HCT116 (cell line): Measurements from ENCODE around the gene NCKAP5. TPM values are rescaled to one million over a fixed set of nuclear protein-coding genes. Genes with fewer than 3 reads are reported as not detected.

ENCODE experiments used
- ATAC-seq: fragments of 200-7000 bp; cut with Tn5 transposase; 2 replicates; pipeline ENCODE4 v1.9.1; 2020; ENCODE audit warnings: mild to moderate bottlenecking, moderate library complexity
- BruUV-seq: library from RNA; stranded (reverse); fragments of 400-500 nt; replicated peaks from 2 replicates; lab custom pipeline; 2021; lab: Mats Ljungman, UMichigan
- CTCF ChIA-PET: fragments of 300-600 bp; sonication (Branson Sonifier 250); formaldehyde crosslinking; loops from one replicate; lab custom pipeline; 2021; ENCODE audit warnings: antibody characterized with exemption; lab: Charles Lee
- POLR2A ChIA-PET: fragments of 300-600, 350-600 bp; sonication (Branson Sonifier 250); formaldehyde crosslinking; loops from one replicate; lab custom pipeline; 2021; ENCODE audit warnings: antibody characterized with exemption; lab: Charles Lee
- RAD21 ChIA-PET, 2 experiments: fragments of 300-600 bp; sonication (Branson Sonifier 250); formaldehyde crosslinking; loops; one replicate each; lab custom pipeline; 2023; ENCODE audit warnings: low total read pairs in 2 of 2; ENCODE audit not compliant: uncharacterized antibody in 2 of 2, unreplicated experiment in 2 of 2, low non-redundant PET in 1 of 2; lab: Charles Lee
- DNase-seq: peaks from one replicate; pipeline ENCODE4 v3.0.0-alpha.2; 2010; ENCODE audit warnings: low read depth, low spot score
- H2AFZ ChIP-seq: fragments of 200-600 bp; shearing (Covaris generic), sonication (generic); 2 replicates; pipeline ENCODE4 v1.6.1; 2017; ENCODE audit warnings: low read depth, mixed run types, mixed read lengths, antibody characterized with exemption, low read length; ENCODE audit not compliant: poor library complexity, severe bottlenecking
- H3K27ac ChIP-seq: 2 replicates; pipeline ENCODE4 v1.5.1; 2012; ENCODE audit warnings: low read depth, low read length
- H3K27me3 ChIP-seq: fragments of 200-600 bp; sonication (generic); 2 replicates; pipeline ENCODE4 v1.6.1; 2016; ENCODE audit warnings: mixed run types, low read length, mixed read lengths; ENCODE audit not compliant: insufficient read depth
- H3K36me3 ChIP-seq, 2 experiments: fragments of 200-500 bp in 1 of 2; fragments of 200-600 bp in 1 of 2; sonication (Bioruptor generic) in 1 of 2; sonication (generic) in 1 of 2; 2 replicates each; pipeline versions ENCODE4 v1.5.1 to v1.6.1; 2014 to 2016; ENCODE audit warnings: low read length in 2 of 2, inconsistent platforms in 1 of 2, mixed read lengths in 1 of 2, mixed run types in 1 of 2; ENCODE audit not compliant: insufficient read depth in 2 of 2, control insufficient read depth in 1 of 2
- H3K4me1 ChIP-seq, 2 experiments: fragments of 200-600 bp in 1 of 2; sonication (generic) in 1 of 2; 2 replicates each; pipeline versions ENCODE4 v1.5.1 to v1.6.1; 2012 to 2017; ENCODE audit warnings: low read length in 2 of 2, inconsistent platforms in 1 of 2, mild to moderate bottlenecking in 1 of 2, mixed read lengths in 1 of 2, mixed run types in 1 of 2, moderate library complexity in 1 of 2; ENCODE audit not compliant: insufficient read depth in 2 of 2, control insufficient read depth in 1 of 2
- H3K4me2 ChIP-seq: fragments of 200-600 bp; sonication (generic); 2 replicates; pipeline ENCODE4 v1.6.1; 2017; ENCODE audit warnings: mixed run types, low read length, mixed read lengths
- H3K4me3 ChIP-seq, 2 experiments: fragments of 200-600 bp in 1 of 2; sonication (generic) in 1 of 2; replicated peaks in 1 of 2; 2 replicates each; pipeline ENCODE4 v1.5.1; 2011 to 2016; ENCODE audit warnings: low read length in 2 of 2, control low read depth in 1 of 2, low read depth in 1 of 2, mild to moderate bottlenecking in 1 of 2, mixed read lengths in 1 of 2, mixed run types in 1 of 2
- H3K79me2 ChIP-seq: fragments of 200-600 bp; sonication (generic); 2 replicates; pipeline ENCODE4 v1.6.1; 2017; ENCODE audit warnings: mild to moderate bottlenecking, mixed run types, low read length, moderate library complexity, mixed read lengths; ENCODE audit not compliant: insufficient read depth
- H3K9ac ChIP-seq: fragments of 200-600 bp; sonication (generic); 2 replicates; pipeline ENCODE4 v1.6.1; 2016; ENCODE audit warnings: low read length, mixed read lengths
- H3K9me2 ChIP-seq: fragments of 200-600 bp; sonication (generic), shearing (Covaris generic); 2 replicates; pipeline ENCODE4 v1.6.1; 2017; ENCODE audit warnings: mixed run types, mild to moderate bottlenecking, moderate library complexity; ENCODE audit not compliant: insufficient read depth
- H3K9me3 ChIP-seq, 2 experiments: fragments of 200-500 bp in 1 of 2; fragments of 200-600 bp in 1 of 2; sonication (Bioruptor generic) in 1 of 2; sonication (generic) in 1 of 2; 2 replicates each; pipeline ENCODE4 v1.6.1; 2014 to 2017; ENCODE audit warnings: low read length in 2 of 2, mixed read lengths in 2 of 2, inconsistent platforms in 1 of 2, low read depth in 1 of 2, mild to moderate bottlenecking in 1 of 2, mixed run types in 1 of 2, moderate library complexity in 1 of 2; ENCODE audit not compliant: control insufficient read depth in 1 of 2, insufficient read depth in 1 of 2
- H4K20me1 ChIP-seq: fragments of 200-600 bp; sonication (generic), shearing (Covaris generic); 2 replicates; pipeline ENCODE4 v1.6.1; 2017; ENCODE audit warnings: mixed run types, mild to moderate bottlenecking, moderate library complexity; ENCODE audit not compliant: insufficient read depth
- FOSL1 ChIP-seq: IDR thresholded peaks from 2 replicates; pipeline ENCODE4 v1.6.1; 2012; ENCODE audit warnings: low read depth
- JUND ChIP-seq: IDR thresholded peaks from 2 replicates; pipeline ENCODE4 v1.6.1; 2012
- ZFX ChIP-seq: fragments of 450-650 bp; IDR thresholded peaks from 2 replicates; pipeline ENCODE4 v1.6.1; 2017
- intact Hi-C: fragments of 100-400 bp; cut with micrococcal nuclease; formaldehyde crosslinking; loops from 2 replicates; pipeline ENCODE4 v1.10.0; 2022
- total RNA-seq: library from RNA; stranded (reverse); gene quantifications from one replicate; pipeline ENCODE4 v1.2.1, GENCODE V29; 2021; ENCODE audit not compliant: unreplicated experiment
- TF ChIP-seq, protein P1 (sequence below): IDR thresholded peaks from 2 replicates; pipeline ENCODE4 v1.6.1; 2012

The NCKAP5 gene
- total RNA-seq, 1 experiment from 2014 or later: 0.30 TPM

GRCh38 chr2:133287709-133288108, 280.6 kb downstream of the NCKAP5 start:
- no TSS peak for BruUV-seq
- ChIA-PET POLR2A (no interaction called here), RAD21 (no interaction called here)
- Histone ChIP-seq H2AFZ (no peak overlapping the region), H3K36me3 (no peaks in the 10 kb centered on the region), H3K9me3 (no peaks in the 10 kb centered on the region), H3K9ac (no peak overlapping the region)
- TF ChIP-seq ZFX (no peak), FOSL1 (no peak)
- TF ChIP-seq, all 23 proteins: peak for 0
- no peaks in the 10 kb centered on the region for H3K79me2 ChIP-seq
- no peak overlapping the region for H3K4me3 ChIP-seq
- ATAC-seq (no peak), DNase-seq (no peak)
- intact Hi-C loops: no loop called here
- H3K4me2 ChIP-seq: no peak overlapping the region
- no peaks in the 10 kb centered on the region for H3K4me1 ChIP-seq
- H3K27me3 ChIP-seq: no peaks in the 10 kb centered on the region
- CTCF ChIA-PET: no interaction called here
- H3K9me2 ChIP-seq: no peaks in the 10 kb centered on the region
- H4K20me1 ChIP-seq: no peaks in the 10 kb centered on the region
- H3K27ac ChIP-seq: no peak overlapping the region

GRCh38 chr2:133286326-133286922, 281.8 kb downstream of the NCKAP5 start:
- CTCF ChIA-PET: no interaction called here
- no peak for ATAC-seq
- H3K36me3 ChIP-seq: no peaks in the 10 kb centered on the region

More at GRCh38 chr2:133286326-133286922, 281.8 kb downstream of the NCKAP5 start:
- RAD21 ChIA-PET: no interaction called here
- H3K9me2 ChIP-seq: no peaks in the 10 kb centered on the region
- intact Hi-C loops: no loop called here
- no peaks in the 10 kb centered on the region for H3K4me1 ChIP-seq
- no peak overlapping the region for H3K4me3 ChIP-seq
- H2AFZ ChIP-seq: no peak overlapping the region
- H3K79me2 ChIP-seq: no peaks in the 10 kb centered on the region
- TF ChIP-seq JUND: no peak
- no peak for TF ChIP-seq ZFX
- TF ChIP-seq, protein P1, sequence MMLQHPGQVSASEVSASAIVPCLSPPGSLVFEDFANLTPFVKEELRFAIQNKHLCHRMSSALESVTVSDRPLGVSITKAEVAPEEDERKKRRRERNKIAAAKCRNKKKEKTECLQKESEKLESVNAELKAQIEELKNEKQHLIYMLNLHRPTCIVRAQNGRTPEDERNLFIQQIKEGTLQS: no peak
- TF ChIP-seq, all 23 proteins: peak for 0
- H3K27me3 ChIP-seq: no peaks in the 10 kb centered on the region
- BruUV-seq: no TSS peak
- no peak for DNase-seq
- H3K9me3 ChIP-seq: no peaks in the 10 kb centered on the region
- H3K27ac ChIP-seq: no peak overlapping the region
- no peak overlapping the region for H3K4me2 ChIP-seq
- no peaks in the 10 kb centered on the region for H4K20me1 ChIP-seq
- H3K9ac ChIP-seq: no peak overlapping the region
- POLR2A ChIA-PET: no interaction called here
